PFSK-1 (cell line): ENCODE measurements around the gene ILF3. TPM values are rescaled to one million over a fixed set of nuclear protein-coding genes. Genes with fewer than 3 reads are reported as not detected.

Experiments used
- FOXP2 ChIP-seq: optimal IDR thresholded peaks from 2 replicates; pipeline ENCODE3; 2011; ENCODE audit warnings: borderline replicate concordance, control low read depth, inconsistent platforms; ENCODE audit not compliant: insufficient read depth; ENCODE audit errors: extremely low read length, extremely low read depth
- POLR2AphosphoS5 ChIP-seq: IDR thresholded peaks from 2 replicates; pipeline ENCODE4 v1.6.1; 2012; ENCODE audit warnings: low read depth, mild to moderate bottlenecking, control low read depth, low read length, moderate library complexity
- SIN3A ChIP-seq: IDR thresholded peaks from 2 replicates; pipeline ENCODE4 v1.6.1; 2012; ENCODE audit warnings: mild to moderate bottlenecking, low read length, moderate library complexity, borderline replicate concordance; ENCODE audit not compliant: insufficient read depth
- TAF1 ChIP-seq: IDR thresholded peaks from 2 replicates; pipeline ENCODE4 v1.6.1; 2012; ENCODE audit warnings: low read length, control low read depth, borderline replicate concordance; ENCODE audit not compliant: insufficient read depth
- polyA plus RNA-seq: library from polyadenylated mRNA; unstranded; fragments of >200 nt; gene quantifications from one replicate; pipeline ENCODE4 v1.2.1, GENCODE V29; 2012; ENCODE audit warnings: low read depth, missing spikeins; ENCODE audit not compliant: insufficient read length
- TF ChIP-seq, protein P1 (sequence below), 2 experiments: IDR thresholded peaks; 2 replicates each; pipeline versions ENCODE4 v1.6.1 to v1.8.0; 2011 to 2012; ENCODE audit warnings: low read depth in 2 of 2, low read length in 2 of 2, control low read depth in 1 of 2, inconsistent platforms in 1 of 2, mild to moderate bottlenecking in 1 of 2, moderate library complexity in 1 of 2; ENCODE audit not compliant: insufficient read depth in 1 of 2

Gene ILF3
- polyA plus RNA-seq, result 329 TPM

- TF ChIP-seq POLR2AphosphoS5 (peak; percentile 70), TAF1 (peak; percentile 77; the same call in 1 of the 2 replicates), FOXP2 (peak; percentile 61), SIN3A (peak; percentile 85; the same call in 1 of the 2 replicates)
- TF ChIP-seq, protein P1, sequence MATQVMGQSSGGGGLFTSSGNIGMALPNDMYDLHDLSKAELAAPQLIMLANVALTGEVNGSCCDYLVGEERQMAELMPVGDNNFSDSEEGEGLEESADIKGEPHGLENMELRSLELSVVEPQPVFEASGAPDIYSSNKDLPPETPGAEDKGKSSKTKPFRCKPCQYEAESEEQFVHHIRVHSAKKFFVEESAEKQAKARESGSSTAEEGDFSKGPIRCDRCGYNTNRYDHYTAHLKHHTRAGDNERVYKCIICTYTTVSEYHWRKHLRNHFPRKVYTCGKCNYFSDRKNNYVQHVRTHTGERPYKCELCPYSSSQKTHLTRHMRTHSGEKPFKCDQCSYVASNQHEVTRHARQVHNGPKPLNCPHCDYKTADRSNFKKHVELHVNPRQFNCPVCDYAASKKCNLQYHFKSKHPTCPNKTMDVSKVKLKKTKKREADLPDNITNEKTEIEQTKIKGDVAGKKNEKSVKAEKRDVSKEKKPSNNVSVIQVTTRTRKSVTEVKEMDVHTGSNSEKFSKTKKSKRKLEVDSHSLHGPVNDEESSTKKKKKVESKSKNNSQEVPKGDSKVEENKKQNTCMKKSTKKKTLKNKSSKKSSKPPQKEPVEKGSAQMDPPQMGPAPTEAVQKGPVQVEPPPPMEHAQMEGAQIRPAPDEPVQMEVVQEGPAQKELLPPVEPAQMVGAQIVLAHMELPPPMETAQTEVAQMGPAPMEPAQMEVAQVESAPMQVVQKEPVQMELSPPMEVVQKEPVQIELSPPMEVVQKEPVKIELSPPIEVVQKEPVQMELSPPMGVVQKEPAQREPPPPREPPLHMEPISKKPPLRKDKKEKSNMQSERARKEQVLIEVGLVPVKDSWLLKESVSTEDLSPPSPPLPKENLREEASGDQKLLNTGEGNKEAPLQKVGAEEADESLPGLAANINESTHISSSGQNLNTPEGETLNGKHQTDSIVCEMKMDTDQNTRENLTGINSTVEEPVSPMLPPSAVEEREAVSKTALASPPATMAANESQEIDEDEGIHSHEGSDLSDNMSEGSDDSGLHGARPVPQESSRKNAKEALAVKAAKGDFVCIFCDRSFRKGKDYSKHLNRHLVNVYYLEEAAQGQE (IDR thresholded peaks at IDR 0.05; ENCODE audit: insufficient read depth in 1 of 2, low read depth in 2 of 2, low read length in 2 of 2), result peak in 1 of 2 experiments; percentile 30; a peak in 2 of 4 replicates
Observed at GRCh38 chr19:10653732-10654609, at the start of gene ILF3. Gene ILF3 (plus strand): TSS chr19:10654346. CDS start chr19:10670606, 16,260 bp downstream.

DNA sequence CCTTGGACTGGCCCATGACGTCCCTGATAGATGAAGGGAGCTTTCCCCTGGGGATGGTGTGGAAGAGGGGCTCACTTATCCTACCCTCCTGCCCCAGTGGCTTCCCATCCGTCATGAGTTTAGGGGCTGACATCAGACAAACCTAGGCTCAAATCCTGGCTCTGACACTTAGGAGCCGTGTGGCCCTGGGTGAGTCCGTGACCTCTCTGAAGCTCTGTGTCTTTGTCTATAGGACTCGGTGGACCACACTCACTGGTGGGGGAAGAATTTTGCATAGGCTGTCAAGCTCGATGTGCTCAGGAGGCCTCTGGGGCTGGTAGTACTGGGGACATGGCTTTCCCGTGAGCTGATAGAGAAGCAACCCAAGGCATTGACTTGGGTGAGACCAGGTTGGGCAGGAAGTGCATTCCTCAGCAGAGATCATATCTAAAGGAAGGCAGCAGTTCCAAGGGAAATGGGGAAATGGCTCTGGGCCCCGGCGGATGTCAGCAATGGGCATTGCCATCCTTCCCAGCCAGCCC lies 49.6 kb upstream of the ILF3 start:
- TF ChIP-seq FOXP2, result no peak
- no peak for TF ChIP-seq TAF1
- TF ChIP-seq POLR2AphosphoS5, result no peak
- TF ChIP-seq, protein P1 (IDR thresholded peaks at IDR 0.05; ENCODE audit: insufficient read depth in 1 of 2, low read depth in 2 of 2, low read length in 2 of 2), result no peak
- TF ChIP-seq SIN3A, result no peak

- no peak for TF ChIP-seq TAF1
- TF ChIP-seq, protein P1 (IDR thresholded peaks at IDR 0.05; ENCODE audit: insufficient read depth in 1 of 2, low read depth in 2 of 2, low read length in 2 of 2), result no peak
- TF ChIP-seq POLR2AphosphoS5, result no peak
- TF ChIP-seq FOXP2, result no peak
- no peak for TF ChIP-seq SIN3A
Observed at GRCh38 chr19:10611907-10612306, 42.2 kb upstream of the ILF3 start.

DNA sequence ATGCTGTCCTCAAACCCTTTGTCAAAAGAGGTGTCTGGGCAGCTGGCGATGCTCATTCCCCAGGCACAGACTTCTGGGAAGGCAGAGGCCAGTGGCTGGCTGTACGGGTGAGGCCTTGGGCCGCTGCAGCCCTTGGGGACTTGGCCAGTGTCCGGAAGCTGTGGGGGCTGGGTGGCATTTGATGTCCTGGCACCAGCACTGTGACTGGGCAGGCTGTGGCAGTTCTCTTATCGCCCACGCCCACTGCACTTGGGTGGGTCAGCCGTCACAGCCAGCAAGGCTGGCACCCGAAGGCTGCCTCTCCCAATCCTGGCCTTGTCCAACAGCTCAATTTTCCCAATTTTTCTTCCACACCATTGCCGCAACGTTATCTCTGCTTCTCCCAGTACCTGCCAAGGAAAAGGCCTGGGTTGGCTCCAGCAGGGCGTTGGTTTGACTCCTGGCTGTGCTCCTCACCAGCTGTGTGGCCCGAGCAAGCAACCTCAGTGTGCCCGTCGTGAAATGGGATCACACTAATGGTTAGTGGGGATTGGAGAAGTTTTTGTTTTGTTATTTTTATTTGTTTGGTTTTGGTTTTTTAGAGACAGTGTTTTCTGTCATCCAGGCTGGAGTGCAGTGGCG lies 41.5 kb upstream of the ILF3 start:
- no peak for TF ChIP-seq SIN3A
- no peak for TF ChIP-seq FOXP2
- TF ChIP-seq POLR2AphosphoS5, result no peak
- TF ChIP-seq, protein P1 (IDR thresholded peaks at IDR 0.05; ENCODE audit: insufficient read depth in 1 of 2, low read depth in 2 of 2, low read length in 2 of 2), result no peak
- no peak for TF ChIP-seq TAF1
